Fibroblast of pulmonary artery (primary cell): Measurements from ENCODE around the gene MAN2A2.

Source experiments
- DNase-seq: peaks from one replicate; pipeline ENCODE4 v3.0.0-alpha.2; 2010; ENCODE audit warnings: low read depth
- H3K4me3 ChIP-seq: replicated peaks from 2 replicates; pipeline ENCODE4 v1.5.1; 2011; ENCODE audit warnings: low read depth, mild to moderate bottlenecking, control low read depth, low read length, moderate library complexity
- TF ChIP-seq, protein P1 (sequence below): IDR thresholded peaks from 2 replicates; pipeline ENCODE4 v1.5.1; 2011; ENCODE audit warnings: mild to moderate bottlenecking, control low read depth, low read length, inconsistent platforms; ENCODE audit errors: missing control alignments

MAN2A2 gene

DNA sequence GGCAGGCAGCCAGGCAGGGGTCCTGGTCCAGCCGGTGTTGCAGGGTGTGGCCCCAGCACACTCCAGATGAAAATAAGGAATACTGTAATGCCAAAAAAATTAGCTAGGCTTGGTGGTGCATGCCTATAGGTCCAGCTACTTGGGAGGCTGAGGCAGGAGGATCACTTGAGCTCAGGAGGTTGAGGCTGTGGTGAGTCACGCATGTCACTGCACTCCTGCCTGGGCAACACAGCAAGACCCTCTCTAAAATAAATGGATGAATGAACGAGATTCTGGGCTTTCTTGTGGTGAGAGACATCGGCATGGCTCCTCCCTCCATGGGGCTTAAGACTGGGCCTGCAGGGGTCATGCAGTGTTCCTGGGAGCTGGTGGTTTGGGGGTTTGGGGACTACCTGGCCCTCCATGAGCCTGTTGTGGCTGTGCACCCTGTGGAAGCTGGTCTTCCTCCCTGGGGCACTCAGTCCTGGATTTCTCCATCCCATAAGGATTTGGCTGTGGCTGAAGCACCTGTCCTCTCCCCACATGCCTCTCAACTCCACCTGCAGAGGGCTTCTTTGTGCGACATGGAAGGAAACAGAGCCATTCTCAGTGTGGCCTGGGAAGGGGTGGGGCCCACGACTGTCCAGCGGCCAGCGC is 44.0 kb downstream of the MAN2A2 start:
- no peak overlapping the region for H3K4me3 ChIP-seq
- DNase-seq: no peak
- TF ChIP-seq, protein P1, sequence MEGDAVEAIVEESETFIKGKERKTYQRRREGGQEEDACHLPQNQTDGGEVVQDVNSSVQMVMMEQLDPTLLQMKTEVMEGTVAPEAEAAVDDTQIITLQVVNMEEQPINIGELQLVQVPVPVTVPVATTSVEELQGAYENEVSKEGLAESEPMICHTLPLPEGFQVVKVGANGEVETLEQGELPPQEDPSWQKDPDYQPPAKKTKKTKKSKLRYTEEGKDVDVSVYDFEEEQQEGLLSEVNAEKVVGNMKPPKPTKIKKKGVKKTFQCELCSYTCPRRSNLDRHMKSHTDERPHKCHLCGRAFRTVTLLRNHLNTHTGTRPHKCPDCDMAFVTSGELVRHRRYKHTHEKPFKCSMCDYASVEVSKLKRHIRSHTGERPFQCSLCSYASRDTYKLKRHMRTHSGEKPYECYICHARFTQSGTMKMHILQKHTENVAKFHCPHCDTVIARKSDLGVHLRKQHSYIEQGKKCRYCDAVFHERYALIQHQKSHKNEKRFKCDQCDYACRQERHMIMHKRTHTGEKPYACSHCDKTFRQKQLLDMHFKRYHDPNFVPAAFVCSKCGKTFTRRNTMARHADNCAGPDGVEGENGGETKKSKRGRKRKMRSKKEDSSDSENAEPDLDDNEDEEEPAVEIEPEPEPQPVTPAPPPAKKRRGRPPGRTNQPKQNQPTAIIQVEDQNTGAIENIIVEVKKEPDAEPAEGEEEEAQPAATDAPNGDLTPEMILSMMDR: no peak

DNA sequence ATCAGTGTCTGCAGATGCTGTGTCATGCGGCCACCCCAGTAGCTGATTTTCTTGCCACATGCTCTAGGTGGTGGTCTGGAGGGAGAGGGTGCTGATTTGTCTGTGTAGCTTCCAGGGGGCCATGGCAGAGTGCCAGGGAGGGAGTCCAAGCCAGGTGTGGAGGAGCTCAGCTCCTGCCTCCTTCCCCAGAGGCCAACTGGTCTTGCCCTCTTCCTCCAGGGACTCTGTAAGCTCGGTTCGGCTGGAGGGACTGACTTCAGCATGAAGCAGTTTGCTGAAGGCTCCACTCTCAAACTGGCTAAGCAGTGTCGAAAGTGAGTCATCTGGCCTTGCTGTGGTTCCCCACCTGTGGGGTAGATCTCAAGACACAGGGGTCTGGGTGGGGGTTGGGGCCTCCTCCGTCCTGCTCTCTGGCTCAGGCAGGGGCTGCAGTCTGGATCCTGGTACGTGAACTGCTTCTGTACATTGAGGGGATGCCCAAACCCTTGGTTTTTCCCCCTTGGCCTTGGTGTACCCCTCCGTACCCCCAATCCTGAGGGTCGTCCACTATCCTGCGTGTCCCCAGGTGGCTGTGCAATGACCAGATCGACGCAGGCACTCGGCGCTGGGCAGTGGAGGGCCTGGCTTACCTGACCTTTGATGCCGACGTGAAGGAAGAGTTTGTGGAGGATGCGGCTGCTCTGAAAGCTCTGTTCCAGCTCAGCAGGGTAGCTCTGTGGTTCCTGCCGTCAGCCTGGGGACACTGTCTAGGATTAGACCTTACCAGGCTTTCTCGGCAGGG is 44.7 kb downstream of the MAN2A2 start:
- DNase-seq: no peak
- H3K4me3 ChIP-seq: no peak overlapping the region
- TF ChIP-seq, protein P1: no peak

DNA sequence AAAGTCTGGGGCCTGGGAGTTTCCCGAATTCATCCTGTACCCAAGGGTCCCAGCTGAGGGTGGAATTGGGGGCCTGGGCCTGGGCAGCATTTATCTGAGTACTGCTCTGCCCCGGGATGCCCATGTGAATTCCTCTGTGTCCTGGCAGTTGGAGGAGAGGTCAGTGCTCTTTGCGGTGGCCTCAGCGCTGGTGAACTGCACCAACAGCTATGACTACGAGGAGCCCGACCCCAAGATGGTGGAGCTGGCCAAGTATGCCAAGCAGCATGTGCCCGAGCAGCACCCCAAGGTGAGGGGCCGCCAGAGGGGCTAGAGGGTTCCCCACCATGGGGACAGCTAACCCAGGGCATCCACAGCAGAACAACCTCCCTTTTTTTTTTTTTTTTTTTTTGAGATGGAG is 45.4 kb downstream of the MAN2A2 start:
- TF ChIP-seq, protein P1: no peak
- no peak for DNase-seq
- no peak overlapping the region for H3K4me3 ChIP-seq

DNA sequence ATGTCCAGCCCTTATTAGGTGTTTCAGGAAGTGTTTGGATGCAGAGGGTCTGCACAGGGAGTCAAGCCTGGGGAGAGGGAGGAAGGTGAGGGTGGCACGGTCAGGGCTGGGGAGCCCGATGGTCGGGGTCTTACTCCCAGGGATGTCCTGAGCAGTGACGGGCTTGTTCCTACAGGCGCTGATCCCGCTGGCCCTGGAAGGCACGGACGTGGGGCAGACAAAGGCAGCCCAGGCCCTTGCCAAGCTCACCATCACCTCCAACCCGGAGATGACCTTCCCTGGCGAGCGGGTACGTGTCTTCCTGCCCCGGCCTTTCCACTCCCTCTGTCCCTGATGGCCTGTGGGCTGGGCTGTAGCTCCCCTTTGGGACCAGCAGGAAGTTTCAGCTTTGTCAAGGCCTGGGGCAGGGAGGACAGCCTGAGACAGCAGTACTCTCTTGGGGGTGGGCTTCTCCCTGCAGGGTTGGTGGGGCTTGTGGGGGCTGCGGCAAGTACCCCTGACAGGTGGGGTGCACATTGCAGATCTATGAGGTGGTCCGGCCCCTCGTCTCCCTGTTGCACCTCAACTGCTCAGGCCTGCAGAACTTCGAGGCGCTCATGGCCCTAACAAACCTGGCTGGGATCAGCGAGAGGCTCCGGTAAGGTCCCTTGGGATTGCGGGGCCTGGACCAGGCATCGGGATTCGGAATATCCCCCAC is 47.0 kb downstream of the MAN2A2 start:
- TF ChIP-seq, protein P1: no peak
- no peak for DNase-seq
- no peak overlapping the region for H3K4me3 ChIP-seq

DNA sequence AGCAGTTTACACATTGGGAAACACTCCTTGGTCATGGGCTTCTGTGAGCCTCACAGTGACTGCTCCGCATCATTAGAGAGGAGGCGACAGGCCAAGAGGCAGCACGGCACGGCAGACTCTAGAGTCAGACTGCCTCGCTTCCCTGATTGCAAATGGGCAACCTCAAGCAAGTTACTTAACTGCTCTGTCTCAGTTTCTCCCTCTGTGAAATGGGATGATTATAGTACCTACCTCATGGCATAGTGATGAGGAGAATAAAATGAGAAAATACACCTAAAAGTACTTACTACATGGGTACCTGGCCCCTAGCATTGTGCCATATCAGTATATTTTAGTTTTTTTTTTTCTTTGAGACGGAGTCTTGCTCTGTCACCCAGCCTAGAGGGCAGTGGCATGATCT is 47.6 kb downstream of the MAN2A2 start:
- TF ChIP-seq, protein P1: no peak
- H3K4me3 ChIP-seq: no peak overlapping the region
- no peak for DNase-seq

DNA sequence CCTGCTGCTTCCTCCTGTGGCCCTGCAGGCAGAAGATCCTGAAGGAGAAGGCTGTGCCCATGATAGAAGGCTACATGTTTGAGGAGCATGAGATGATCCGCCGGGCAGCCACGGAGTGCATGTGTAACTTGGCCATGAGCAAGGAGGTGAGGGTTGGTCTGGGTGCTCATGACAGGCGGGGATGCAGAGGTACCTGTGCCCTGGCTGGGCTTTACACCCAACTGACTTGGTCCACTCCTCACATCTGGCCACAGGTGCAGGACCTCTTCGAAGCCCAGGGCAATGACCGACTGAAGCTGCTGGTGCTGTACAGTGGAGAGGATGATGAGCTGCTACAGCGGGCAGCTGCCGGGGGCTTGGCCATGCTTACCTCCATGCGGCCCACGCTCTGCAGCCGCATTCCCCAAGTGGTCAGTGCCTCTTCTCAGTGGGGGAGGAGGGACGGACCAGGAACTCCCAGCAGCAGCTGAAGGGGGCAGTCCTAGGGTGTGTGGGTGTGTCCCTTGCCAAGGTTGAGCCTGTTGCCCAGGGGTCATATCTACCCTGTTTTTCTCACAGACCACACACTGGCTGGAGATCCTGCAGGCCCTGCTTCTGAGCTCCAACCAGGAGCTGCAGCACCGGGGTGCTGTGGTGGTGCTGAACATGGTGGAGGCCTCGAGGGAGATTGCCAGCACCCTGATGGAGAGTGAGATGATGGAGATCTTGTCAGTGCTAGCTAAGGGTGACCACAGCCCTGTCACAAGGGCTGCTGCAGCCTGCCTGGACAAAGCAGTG is 50.0 kb downstream of the MAN2A2 start:
- DNase-seq: no peak
- no peak overlapping the region for H3K4me3 ChIP-seq
- TF ChIP-seq, protein P1: no peak
